Endothelial cell of umbilical vein (primary cell): ENCODE measurements around the gene SPAM1.

Experiments used
- CTCF ChIP-seq, 2 donors: IDR thresholded peaks; 1 replicate in 1 of 2; 2 replicates in 1 of 2; pipeline ENCODE4 v1.5.1; 2011; ENCODE audit warnings: low read length in 2 of 2, mild to moderate bottlenecking in 2 of 2, moderate library complexity in 2 of 2, control low read depth in 1 of 2, inconsistent platforms in 1 of 2, low read depth in 1 of 2; ENCODE audit not compliant: insufficient read depth in 1 of 2; ENCODE audit errors: extremely low read depth in 1 of 2
- POLR2AphosphoS5 ChIP-seq: IDR thresholded peaks from 2 replicates; pipeline ENCODE4 v1.6.1; 2012; ENCODE audit warnings: low read depth, mild to moderate bottlenecking, control low read depth, low read length, moderate library complexity; ENCODE audit not compliant: insufficient read depth

- TF ChIP-seq POLR2AphosphoS5 = no peak
- no peak for TF ChIP-seq CTCF (IDR thresholded peaks at IDR 0.05; ENCODE audit: extremely low read depth in 1 of 2, insufficient read depth in 1 of 2, low read depth in 1 of 2, low read length in 2 of 2)
These were observed 43.7 kb upstream of the SPAM1 start for GRCh38 chr7:123881300-123881699.
